Hepatocyte (in vitro differentiated cells): ENCODE results near the gene CXCL16.

Experiments
- EZH2 ChIP-seq: fragments of 200-600 bp; sonication (generic); IDR thresholded peaks from 2 replicates; pipeline ENCODE4 v1.6.1; 2016; ENCODE audit warnings: antibody characterized with exemption, mild to moderate bottlenecking, borderline replicate concordance
- TF ChIP-seq, protein P1 (sequence below): fragments of 200-600 bp; sonication (generic); IDR thresholded peaks from 2 replicates; pipeline ENCODE4 v1.5.1; 2016; ENCODE audit warnings: antibody characterized with exemption, mild to moderate bottlenecking; ENCODE audit not compliant: poor library complexity

- TF ChIP-seq, protein P1, sequence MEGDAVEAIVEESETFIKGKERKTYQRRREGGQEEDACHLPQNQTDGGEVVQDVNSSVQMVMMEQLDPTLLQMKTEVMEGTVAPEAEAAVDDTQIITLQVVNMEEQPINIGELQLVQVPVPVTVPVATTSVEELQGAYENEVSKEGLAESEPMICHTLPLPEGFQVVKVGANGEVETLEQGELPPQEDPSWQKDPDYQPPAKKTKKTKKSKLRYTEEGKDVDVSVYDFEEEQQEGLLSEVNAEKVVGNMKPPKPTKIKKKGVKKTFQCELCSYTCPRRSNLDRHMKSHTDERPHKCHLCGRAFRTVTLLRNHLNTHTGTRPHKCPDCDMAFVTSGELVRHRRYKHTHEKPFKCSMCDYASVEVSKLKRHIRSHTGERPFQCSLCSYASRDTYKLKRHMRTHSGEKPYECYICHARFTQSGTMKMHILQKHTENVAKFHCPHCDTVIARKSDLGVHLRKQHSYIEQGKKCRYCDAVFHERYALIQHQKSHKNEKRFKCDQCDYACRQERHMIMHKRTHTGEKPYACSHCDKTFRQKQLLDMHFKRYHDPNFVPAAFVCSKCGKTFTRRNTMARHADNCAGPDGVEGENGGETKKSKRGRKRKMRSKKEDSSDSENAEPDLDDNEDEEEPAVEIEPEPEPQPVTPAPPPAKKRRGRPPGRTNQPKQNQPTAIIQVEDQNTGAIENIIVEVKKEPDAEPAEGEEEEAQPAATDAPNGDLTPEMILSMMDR: no peak
- TF ChIP-seq EZH2: no peak
These were observed 2.4 kb upstream of the CXCL16 start for GRCh38 chr17:4742133-4742532.
